Ovary (tissue), 3 donors: ENCODE data around the gene EVL.
"Not testable (repeated sequence)": the region's sequence is repeated elsewhere in the genome, so short reads cannot be mapped to it uniquely, and the experiment has no call there.

Experiments
- EP300 ChIP-seq: sonication (generic); formaldehyde crosslinking; IDR thresholded peaks from one replicate; pipeline ENCODE4 v1.6.1; 2017; ENCODE audit warnings: antibody characterized with exemption
- POLR2A ChIP-seq: fragments of 450-650 bp; IDR thresholded peaks from one replicate; pipeline ENCODE4 v1.6.1; 2017; ENCODE audit warnings: antibody characterized with exemption, mild to moderate bottlenecking, moderate library complexity
- TF ChIP-seq, protein P1 (sequence below), 3 donors: fragments of 450-650 bp in 2 of 3; fragments of 200-600 bp in 1 of 3; IDR thresholded peaks; one replicate each; pipeline versions ENCODE4 v1.5.1 to v1.8.0; 2016 to 2022; ENCODE audit warnings: antibody characterized with exemption in 3 of 3, mild to moderate bottlenecking in 1 of 3
- donor health status: DM: no; HTN: no; CAD: no.

DNA sequence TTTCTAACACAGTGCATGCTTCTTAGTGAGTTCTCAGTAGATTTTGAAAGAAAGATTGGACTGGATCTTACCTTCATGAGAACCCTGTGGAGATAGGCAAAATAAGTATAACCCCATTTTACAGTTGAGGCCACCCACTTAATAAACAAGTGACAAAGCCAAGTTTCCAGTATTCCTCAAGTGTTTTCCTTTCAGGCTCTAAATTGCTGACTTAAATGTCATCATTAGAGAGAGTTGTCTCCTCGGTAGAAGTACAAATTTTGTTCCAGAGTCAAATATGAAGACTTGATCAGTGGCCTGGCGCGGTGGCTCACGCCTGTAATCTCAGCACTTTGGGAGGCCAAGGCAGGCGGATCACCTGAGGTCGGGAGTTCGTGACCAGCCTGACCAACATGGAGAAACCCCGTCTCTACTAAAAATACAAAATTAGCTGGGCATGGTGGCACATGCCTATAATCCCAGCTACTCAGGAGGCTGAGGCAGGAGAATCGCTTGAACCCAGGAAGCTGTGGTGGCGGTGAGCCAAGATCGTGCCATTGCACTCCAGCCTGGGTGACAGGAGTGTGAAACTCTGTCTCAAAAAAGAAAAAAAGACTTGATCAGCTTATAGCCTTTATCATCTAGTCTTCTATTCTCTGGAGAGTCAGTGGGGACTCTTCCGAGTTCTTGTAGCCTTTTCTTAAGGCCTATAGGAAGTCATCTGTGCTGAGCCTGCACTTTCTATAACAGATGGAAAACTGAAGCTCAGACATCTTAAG lies 708 bp upstream of the EVL start:
- TF ChIP-seq, protein P1, sequence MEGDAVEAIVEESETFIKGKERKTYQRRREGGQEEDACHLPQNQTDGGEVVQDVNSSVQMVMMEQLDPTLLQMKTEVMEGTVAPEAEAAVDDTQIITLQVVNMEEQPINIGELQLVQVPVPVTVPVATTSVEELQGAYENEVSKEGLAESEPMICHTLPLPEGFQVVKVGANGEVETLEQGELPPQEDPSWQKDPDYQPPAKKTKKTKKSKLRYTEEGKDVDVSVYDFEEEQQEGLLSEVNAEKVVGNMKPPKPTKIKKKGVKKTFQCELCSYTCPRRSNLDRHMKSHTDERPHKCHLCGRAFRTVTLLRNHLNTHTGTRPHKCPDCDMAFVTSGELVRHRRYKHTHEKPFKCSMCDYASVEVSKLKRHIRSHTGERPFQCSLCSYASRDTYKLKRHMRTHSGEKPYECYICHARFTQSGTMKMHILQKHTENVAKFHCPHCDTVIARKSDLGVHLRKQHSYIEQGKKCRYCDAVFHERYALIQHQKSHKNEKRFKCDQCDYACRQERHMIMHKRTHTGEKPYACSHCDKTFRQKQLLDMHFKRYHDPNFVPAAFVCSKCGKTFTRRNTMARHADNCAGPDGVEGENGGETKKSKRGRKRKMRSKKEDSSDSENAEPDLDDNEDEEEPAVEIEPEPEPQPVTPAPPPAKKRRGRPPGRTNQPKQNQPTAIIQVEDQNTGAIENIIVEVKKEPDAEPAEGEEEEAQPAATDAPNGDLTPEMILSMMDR (IDR thresholded peaks at IDR 0.05), result not testable (repeated sequence)
- TF ChIP-seq POLR2A, EP300: not testable (repeated sequence)
